HG03039 (cell line): ENCODE data around the gene RNF135.
"Not testable (repeated sequence)": the region's sequence is repeated elsewhere in the genome, so short reads cannot be mapped to it uniquely, and the experiment has no call there.

Experiments used
- ATAC-seq: cut with Tn5 transposase; IDR thresholded peaks from one replicate; pipeline ENCODE4 v1.9.1; 2021; ENCODE audit warnings: mild to moderate bottlenecking, moderate library complexity; ENCODE audit not compliant: unreplicated experiment

The RNF135 gene

GRCh38 chr17:30954046-30954830 lies 16.6 kb upstream of the RNF135 start:
- no peak for ATAC-seq

DNA sequence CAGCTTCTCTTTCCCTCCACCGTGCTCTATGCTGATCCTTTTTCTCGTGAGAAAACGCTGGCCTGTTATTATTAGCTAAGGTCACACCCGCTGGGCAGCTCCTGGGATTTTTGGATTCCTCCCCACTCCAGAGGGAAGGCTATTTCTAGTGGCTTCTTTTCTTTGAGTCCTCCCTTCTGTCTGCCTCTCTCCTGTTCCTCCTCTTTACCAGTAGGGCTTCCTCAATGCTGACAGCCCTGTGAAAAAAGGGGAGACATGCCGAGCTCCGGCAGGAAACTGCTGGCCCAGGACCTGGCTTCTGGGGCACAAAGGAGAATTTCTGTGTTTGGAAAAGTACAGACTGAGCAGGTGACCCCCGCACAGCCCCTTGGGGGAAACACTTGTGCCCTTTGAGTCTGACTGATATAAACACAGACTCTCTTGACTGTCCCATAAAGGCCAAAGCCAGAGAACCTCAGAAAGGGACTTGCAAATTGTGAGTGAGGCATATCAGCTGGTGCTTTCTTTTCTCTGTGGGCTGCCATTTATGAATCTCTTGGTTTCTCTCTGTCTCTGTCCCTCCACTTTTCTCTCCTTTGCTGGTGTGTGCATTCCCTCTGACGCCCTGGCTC lies 14.0 kb upstream of the RNF135 start:
- no peak for ATAC-seq

DNA sequence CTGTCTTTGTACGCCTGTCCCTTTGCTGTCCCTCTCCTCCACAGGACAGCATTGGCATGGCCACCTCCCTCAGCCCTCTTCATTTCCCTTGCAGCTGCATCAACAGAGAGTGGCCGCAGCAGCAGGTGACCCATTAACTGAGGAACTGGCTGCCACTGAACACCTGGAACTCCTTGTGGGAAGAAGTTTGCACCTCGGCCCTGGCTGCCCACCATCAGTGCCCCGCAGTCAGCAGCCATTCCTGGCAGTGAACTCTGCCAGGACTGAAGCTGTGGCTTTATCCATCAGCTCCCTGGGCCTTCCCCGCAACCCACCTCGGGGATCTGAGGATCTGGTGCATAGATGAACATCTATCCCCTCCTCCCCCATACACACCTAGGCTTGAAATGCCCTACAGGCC lies 13.1 kb upstream of the RNF135 start:
- ATAC-seq, result no peak

DNA sequence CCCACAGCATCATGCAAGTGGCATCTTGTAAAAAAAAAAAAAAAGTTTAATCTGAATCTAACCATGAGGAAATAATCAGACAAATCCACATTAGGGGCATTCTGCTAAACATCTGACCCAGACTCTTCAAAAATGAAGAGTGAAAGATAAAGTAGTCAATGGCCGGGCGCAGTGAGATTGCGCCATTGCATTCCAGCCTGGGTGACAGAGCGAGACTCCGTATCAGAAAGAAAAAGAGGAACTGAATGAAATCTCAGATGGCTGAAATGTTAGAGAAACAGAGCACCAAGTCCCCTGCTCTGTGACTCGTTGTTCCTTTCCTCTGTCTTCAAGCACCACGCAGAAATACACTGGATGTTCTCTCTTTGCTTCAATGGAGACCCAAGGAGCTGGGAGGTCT lies 12.7 kb upstream of the RNF135 start:
- ATAC-seq, result no peak

DNA sequence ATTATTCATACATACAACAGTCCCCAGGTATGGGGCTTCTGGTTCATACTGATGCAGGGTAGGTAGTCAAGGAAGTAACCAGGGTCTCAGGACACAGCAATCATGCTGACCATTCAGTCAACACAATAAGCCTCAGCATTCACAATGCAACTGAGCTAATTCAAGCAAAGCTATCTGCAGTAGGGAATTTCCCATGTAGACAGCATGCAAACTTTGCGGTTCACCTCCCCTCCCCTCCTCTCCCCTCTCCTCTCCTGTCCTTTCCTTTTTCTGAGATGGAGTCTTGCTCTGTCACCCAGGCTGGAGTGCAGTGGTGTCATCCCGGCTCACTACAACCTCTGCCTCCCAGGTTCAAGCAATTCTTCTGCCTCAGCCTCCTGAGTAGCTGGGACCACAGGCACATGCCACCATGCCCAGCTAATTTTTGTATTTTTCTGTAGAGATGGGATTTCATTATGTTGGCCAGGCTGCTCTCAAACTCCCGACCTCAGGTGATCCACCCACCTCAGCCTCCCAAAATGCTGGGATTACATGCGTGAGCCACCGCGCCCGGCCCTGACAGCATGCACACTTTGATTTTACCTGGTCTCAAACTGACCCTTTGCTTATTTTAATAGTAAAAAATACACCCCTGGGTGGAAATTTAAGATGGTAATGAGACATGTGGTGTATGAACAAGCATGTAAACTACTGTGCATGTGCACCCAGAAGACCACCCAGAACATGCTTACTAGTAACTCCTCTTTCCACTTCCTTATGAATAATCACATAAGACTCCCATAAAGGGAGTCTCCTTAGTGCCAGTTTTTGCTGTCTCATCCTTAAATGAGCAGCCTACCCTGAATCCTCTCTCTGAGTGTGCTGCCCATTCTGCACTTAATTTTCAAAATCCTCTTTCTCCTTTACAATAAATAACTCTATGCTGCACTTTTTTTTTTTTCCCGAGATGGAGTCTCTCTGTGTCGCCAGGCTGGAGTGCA lies 9.3 kb upstream of the RNF135 start:
- peak; percentile 59 for ATAC-seq

- ATAC-seq, result not testable (repeated sequence)
Observed at GRCh38 chr17:30964312-30964711, 6.5 kb upstream of the RNF135 start.

DNA sequence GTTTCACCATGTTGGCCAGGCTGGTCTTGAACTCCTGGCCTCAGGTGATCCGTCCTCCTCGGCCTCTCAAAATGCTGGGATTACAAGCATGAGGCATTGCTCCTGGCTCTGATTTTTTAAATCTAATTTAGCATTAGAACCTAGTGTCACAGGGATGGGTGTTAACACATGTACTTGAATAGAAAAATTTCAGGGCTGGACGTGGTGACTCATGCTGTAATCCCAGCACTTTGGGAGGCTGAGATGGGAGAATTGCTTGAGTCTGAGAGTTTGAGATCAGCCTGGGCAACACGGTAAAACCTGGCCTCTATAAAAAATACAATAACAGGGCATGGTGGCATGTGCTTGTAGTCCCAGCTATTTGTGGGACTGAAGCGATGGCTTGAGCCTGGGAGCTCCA lies 6.0 kb upstream of the RNF135 start:
- ATAC-seq, result no peak

GRCh38 chr17:30965686-30966085 lies 5.2 kb upstream of the RNF135 start:
- ATAC-seq, result no peak

GRCh38 chr17:30967911-30968310 lies 2.9 kb upstream of the RNF135 start:
- ATAC-seq, result not testable (repeated sequence)

DNA sequence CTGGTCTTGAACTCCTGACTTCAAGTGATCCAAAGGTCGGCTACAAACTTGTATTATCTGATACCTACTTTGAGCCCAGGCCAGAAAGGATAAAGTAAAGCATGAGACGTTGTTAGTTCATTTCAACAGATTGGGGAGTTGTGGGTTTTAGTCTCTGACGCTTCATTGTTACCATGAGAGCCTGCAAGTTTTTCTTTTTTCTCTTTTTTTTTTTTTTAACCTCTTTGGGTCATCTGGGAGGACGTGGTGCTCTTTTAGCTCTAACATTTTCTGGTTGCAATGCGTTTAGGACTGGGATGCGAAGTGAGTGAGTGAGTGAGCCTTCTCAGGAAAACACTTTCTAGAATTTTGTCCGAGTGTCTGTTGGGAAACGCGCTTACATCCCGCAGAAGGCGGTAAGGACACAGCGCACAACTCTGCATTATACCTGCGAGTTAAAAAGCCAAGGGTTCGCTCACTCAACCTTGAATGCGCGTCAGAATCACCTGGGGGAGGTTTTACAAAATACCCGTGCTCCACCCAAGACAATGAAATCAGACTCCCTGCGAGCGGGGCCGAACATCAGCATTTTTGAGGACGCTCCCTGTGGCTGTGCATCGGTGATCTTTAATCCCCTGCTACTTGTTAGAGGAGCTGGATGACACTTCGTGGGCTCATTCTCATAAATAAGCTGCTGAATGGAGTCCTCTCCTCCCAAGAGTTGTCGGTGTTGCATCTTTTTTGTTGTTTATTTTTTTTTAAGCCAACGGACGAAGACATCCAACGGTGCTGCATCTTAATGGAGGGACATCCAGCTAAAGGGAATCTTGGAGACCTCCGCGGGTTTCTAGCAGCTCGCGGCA lies 629 bp upstream of the RNF135 start:
- no peak for ATAC-seq

DNA sequence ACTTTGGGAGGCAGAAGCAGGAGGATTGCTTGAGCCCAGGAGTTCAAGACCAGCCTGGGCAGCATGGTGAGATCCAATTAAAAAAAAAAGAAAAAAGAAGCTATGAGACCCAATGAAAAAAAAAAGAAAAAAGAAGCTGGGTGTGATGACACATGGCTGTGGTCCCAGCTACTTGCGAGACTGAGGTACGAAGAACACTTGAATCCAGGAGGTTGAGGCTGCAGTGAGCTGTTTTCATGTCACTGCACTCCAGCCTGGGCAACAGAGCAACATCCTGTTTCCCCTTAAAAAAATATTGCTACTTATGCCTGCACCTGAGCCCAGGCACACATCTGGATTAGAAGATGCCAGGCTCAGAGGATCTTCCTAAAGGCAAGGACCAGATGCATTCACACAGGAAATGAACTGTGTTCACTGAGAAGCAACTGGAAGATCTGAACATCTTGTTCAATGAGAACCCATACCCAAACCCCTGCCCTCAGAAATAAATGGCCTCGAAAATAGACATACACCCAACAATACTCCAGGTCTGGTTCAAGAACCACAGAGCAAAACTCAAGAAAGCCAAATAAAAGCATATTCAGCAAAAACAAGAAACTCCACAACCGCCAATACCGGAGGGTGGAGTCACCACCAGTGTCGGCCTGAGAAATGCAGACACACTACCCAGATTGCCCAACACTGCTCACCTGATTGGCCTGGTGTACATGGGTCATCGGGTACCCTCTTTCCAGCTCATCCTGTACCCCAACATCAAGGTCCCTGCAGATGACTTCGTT lies 4.4 kb downstream of the RNF135 start:
- ATAC-seq, result no peak

- not testable (repeated sequence) for ATAC-seq
Observed at GRCh38 chr17:30979919-30980318, 9.1 kb downstream of the RNF135 start.

- ATAC-seq, result no peak
Observed at GRCh38 chr17:30981531-30982519, 11.0 kb downstream of the RNF135 start.

DNA sequence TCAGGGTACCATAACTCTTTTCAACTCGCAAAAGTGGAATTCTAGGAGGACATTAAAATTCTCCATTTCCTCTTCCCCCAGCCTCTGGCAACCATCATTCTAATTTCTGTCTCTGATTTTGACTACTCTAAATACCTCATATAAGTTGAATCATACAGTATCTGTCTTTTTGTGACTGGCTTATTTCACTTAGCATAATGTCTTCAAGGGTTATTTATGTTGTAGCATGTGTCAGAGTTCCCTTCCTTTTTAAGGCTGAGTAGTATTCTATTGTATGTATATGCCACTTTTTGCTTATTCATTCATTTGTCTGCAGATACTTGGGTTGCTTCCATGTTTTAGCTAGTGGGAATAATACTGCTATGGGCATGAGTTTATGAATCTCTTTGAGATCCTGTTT lies 12.0 kb downstream of the RNF135 start:
- no peak for ATAC-seq

- ATAC-seq, result no peak
Observed at GRCh38 chr17:30990458-30990857, 19.6 kb downstream of the RNF135 start.

DNA sequence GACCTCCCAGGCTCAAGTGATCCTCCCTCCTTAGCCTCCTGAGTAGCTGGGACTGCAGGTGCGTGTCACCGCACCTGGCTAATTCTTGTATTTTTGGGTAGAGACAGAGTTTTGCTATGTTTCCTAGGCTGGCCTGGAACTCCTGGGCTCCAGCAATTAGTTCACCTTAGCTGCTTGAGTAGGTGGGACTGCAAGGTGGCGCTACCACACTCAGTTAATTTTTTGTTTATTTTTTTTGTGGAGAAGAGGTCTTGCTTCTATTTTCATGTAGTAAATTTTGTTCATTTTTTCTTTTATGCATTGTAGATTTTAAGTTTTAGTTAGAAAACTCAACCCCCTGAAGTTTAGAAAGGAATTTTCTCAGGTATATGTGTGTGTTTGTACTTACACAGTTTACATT lies 21.7 kb downstream of the RNF135 start:
- ATAC-seq, result no peak

DNA sequence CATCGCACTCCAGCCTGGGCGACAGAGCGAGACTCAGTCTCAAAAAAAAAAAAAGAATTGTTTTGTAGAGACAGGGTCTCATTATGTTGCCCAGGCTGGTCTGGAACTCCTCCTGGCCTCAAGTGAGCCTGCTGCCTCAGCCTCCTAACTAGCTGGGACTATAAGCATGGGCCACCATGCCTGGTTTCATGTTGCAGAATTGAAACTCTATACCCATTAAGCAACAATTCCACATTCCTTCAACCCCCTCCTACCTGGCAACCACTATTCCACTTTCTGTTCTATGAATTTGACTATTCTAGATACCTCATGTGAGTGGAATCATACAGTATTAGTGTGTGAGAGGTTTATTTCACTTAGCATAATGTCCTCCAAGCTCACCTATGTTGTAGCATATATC lies 24.5 kb downstream of the RNF135 start:
- ATAC-seq, result no peak

GRCh38 chr17:30996486-30996885 lies 25.6 kb downstream of the RNF135 start:
- ATAC-seq, result no peak

- no peak for ATAC-seq
Observed at GRCh38 chr17:30997270-30997669, 26.4 kb downstream of the RNF135 start.
